ENCODE measurements around the gene ZNF407.

DNA sequence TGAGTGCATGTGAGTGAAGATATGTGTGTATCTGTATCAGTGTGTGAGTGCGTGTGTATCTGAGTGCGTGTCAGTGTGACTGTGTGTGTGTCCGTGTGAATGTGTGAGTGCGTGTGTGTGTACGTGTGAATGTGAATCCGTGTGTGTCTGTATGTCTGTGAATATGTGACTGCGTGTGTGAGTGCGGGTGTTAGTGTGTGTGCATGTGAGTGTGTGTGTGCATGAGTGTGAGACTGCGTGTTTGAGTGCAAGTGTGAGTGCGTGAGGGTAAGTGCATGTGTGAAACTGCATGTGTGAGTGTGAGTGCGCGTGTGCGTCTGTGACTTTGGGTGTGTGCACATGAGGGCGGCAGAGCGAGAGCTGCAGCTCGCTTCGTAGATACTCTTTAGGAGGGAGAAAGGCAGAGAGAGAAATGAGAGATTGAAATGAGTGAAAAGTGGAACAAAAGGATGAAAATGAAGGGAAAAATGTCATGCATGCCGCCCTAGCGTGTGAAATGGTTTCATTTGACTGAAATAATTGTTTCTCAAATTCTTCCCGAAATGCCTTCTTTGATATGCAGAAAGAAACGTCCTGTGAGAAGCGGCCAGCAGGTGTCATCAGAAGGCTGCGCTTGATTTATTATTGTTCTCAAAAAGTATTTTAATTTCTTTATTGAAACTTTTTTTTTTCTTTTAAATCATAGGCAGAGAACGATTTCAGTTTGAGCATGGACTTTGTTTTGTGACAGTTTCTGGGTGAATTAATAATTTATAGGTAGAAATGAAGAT is 25.6 kb downstream of the ZNF407 start:
- no peak for TF ChIP-seq EZH2 (optimal IDR thresholded peaks at IDR 0.05; ENCODE audit: low read depth, low read length)
- TF ChIP-seq, protein P1, sequence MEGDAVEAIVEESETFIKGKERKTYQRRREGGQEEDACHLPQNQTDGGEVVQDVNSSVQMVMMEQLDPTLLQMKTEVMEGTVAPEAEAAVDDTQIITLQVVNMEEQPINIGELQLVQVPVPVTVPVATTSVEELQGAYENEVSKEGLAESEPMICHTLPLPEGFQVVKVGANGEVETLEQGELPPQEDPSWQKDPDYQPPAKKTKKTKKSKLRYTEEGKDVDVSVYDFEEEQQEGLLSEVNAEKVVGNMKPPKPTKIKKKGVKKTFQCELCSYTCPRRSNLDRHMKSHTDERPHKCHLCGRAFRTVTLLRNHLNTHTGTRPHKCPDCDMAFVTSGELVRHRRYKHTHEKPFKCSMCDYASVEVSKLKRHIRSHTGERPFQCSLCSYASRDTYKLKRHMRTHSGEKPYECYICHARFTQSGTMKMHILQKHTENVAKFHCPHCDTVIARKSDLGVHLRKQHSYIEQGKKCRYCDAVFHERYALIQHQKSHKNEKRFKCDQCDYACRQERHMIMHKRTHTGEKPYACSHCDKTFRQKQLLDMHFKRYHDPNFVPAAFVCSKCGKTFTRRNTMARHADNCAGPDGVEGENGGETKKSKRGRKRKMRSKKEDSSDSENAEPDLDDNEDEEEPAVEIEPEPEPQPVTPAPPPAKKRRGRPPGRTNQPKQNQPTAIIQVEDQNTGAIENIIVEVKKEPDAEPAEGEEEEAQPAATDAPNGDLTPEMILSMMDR (IDR thresholded peaks at IDR 0.05; ENCODE audit: low read length) = peak; percentile 17

Measured in MM.1S (cell line).